Liver (tissue), 9 donors: ENCODE measurements around the gene ASTE1. TPM values are rescaled to one million over a fixed set of nuclear protein-coding genes. Genes with fewer than 3 reads are reported as not detected.

ENCODE experiments used
- DNase-seq: peaks from one replicate; pipeline ENCODE4 v3.0.0-alpha.2; 2017; ENCODE audit warnings: low spot score
- H3K27ac ChIP-seq, 2 donors: one replicate each; pipeline ENCODE4 v1.7.0; 2013; ENCODE audit warnings: inconsistent platforms in 2 of 2, low read length in 2 of 2, control low read depth in 1 of 2, low read depth in 1 of 2, mild to moderate bottlenecking in 1 of 2
- H3K27me3 ChIP-seq, 4 donors: one replicate each; pipeline versions ENCODE4 v1.6.1 to v1.7.0; 2013; ENCODE audit warnings: low read length in 3 of 4, inconsistent platforms in 1 of 4, mild to moderate bottlenecking in 1 of 4, moderate library complexity in 1 of 4; ENCODE audit not compliant: control insufficient read depth in 4 of 4, insufficient read depth in 4 of 4
- H3K36me3 ChIP-seq, 4 donors: one replicate each; pipeline versions ENCODE4 v1.6.1 to v1.7.0; 2013; ENCODE audit warnings: low read length in 3 of 4, mild to moderate bottlenecking in 3 of 4, low read depth in 1 of 4, moderate library complexity in 1 of 4; ENCODE audit not compliant: control insufficient read depth in 4 of 4, insufficient read depth in 3 of 4
- H3K4me1 ChIP-seq, 4 donors: one replicate each; pipeline versions ENCODE4 v1.6.1 to v1.7.0; 2013; ENCODE audit warnings: low read length in 3 of 4, mild to moderate bottlenecking in 3 of 4, moderate library complexity in 1 of 4; ENCODE audit not compliant: control insufficient read depth in 4 of 4, insufficient read depth in 4 of 4
- H3K4me3 ChIP-seq, 3 donors: one replicate each; pipeline versions ENCODE4 v1.6.1 to v1.7.0; 2013; ENCODE audit warnings: low read length in 3 of 3, control low read depth in 1 of 3, low read depth in 1 of 3, mild to moderate bottlenecking in 1 of 3
- H3K9ac ChIP-seq, 2 donors: one replicate each; pipeline ENCODE4 v1.7.0; 2013; ENCODE audit warnings: low read length in 2 of 2, mild to moderate bottlenecking in 2 of 2, moderate library complexity in 2 of 2, control low read depth in 1 of 2, low read depth in 1 of 2
- H3K9me3 ChIP-seq, 4 donors: one replicate each; pipeline versions ENCODE4 v1.6.1 to v1.7.0; 2013; ENCODE audit warnings: low read length in 3 of 4; ENCODE audit not compliant: control insufficient read depth in 4 of 4
- FOXA2 ChIP-seq: IDR thresholded peaks from 2 replicates; pipeline ENCODE4 v1.6.1; 2016; ENCODE audit warnings: antibody characterized with exemption
- GABPA ChIP-seq, 2 donors: IDR thresholded peaks in 1 of 2; conservative IDR thresholded peaks in 1 of 2; 2 replicates each; pipeline ENCODE4 v1.6.1; 2016; ENCODE audit warnings: antibody characterized with exemption in 2 of 2, mild to moderate bottlenecking in 1 of 2, moderate library complexity in 1 of 2
- HNF4A ChIP-seq, 2 donors: conservative IDR thresholded peaks; 2 replicates each; pipeline ENCODE4 v1.6.1; 2016; ENCODE audit warnings: antibody characterized with exemption in 2 of 2, mild to moderate bottlenecking in 2 of 2
- HNF4G ChIP-seq: IDR thresholded peaks from 2 replicates; pipeline ENCODE4 v1.6.1; 2016; ENCODE audit warnings: antibody characterized with exemption
- NR2F2 ChIP-seq: IDR thresholded peaks from 2 replicates; pipeline ENCODE4 v1.6.1; 2016; ENCODE audit warnings: antibody characterized with exemption
- RAD21 ChIP-seq, 2 donors: IDR thresholded peaks; 2 replicates each; pipeline ENCODE4 v1.6.1; 2016; ENCODE audit warnings: antibody characterized with exemption in 2 of 2, mild to moderate bottlenecking in 2 of 2
- RXRA ChIP-seq, 2 donors: IDR thresholded peaks; 2 replicates each; pipeline ENCODE4 v1.6.1; 2017 to 2018; ENCODE audit warnings: antibody characterized with exemption in 2 of 2, mild to moderate bottlenecking in 1 of 2
- SP1 ChIP-seq: IDR thresholded peaks from 2 replicates; pipeline ENCODE4 v1.6.1; 2018; ENCODE audit warnings: antibody characterized with exemption, mild to moderate bottlenecking
- TAF1 ChIP-seq: conservative IDR thresholded peaks from 2 replicates; pipeline ENCODE4 v1.6.1; 2016; ENCODE audit warnings: antibody characterized with exemption, mild to moderate bottlenecking
- YY1 ChIP-seq: IDR thresholded peaks from 2 replicates; pipeline ENCODE4 v1.6.1; 2016; ENCODE audit warnings: antibody characterized with exemption, mild to moderate bottlenecking
- WGBS: extraction: QIAGEN DNeasy Blood & Tissue Kit; methylation state at CpG from one replicate; pipeline ENCODE4 v1.1.7; 2013; 5-methylcytosine and 5-hydroxymethylcytosine counted together
- polyA plus RNA-seq, 2 donors: library from polyadenylated mRNA; stranded (reverse) in 1 of 2; unstranded in 1 of 2; fragments of 200-250 nt in 1 of 2; fragments of >200 nt in 1 of 2; fragmentation: Nextera tagmentation in 1 of 2; extraction: Ambion mirVana in 1 of 2; gene quantifications; one replicate each; pipeline versions ENCODE4 v1.2.1 to v1.2.3, GENCODE V29; 2013 to 2015
- total RNA-seq, 2 donors: library from RNA; depleted of rRNA; stranded (reverse); fragments of >200 nt; gene quantifications; one replicate each; pipeline ENCODE4 v1.2.3, GENCODE V29; 2014
- TF ChIP-seq, protein P1 (sequence below): fragments of 150-350 bp; IDR thresholded peaks from 2 replicates; pipeline ENCODE4 v1.5.1; 2017; ENCODE audit warnings: improper control_type of control experiment, low read depth, low read length; ENCODE audit not compliant: missing input control
- TF ChIP-seq, protein P2 (sequence below): IDR thresholded peaks from 2 replicates; pipeline ENCODE4 v1.6.1; 2016; ENCODE audit warnings: antibody characterized with exemption
- TF ChIP-seq, protein P3 (sequence below): IDR thresholded peaks from 2 replicates; pipeline ENCODE4 v1.6.1; 2016; ENCODE audit warnings: antibody characterized with exemption
- donor health status: healthy.
- donor health status: healthy.
- donor health status: healthy.
- donor health status: healthy.
- donor health status: healthy.

ASTE1 gene
- total and polyA plus RNA-seq, 4 donors: 2.6 to 6.0 (median 5.1) TPM

DNA sequence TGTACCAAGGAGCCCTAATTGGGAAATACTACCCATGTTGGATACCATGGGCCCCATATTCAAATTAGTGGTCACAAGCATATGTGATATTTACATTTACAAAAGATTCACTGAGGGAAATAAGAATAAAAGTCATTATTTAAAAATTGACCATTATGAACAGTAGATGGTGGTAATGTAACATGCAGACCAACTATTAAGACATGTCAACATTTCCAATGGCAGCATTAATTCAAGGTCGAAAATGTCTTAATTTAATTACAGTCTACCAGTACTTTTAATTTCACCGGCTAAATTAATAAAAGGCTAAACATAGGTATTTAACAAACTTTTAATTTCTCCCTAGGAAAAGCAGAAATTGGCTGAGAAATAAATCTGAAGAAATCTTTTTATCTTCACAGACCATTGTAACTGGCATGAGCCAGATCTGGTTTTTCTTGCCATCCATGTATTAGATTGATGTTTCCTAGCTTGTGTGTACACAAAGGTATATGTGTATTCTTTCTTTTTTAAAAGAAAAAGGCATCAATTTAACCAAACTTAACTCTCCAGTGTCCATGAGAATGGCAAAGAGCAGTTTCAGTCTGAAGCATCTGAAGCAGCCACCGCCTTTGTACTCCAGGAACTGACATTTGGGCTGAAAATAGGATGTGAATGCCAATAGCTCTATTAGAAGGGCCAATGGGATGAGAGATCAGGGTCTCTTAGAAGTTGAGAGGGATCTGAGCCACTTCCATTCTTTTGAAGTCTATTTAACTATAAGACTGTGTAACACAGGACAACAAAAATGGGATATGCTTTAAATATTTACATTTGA lies 26.6 kb upstream of the ASTE1 start:
- no peaks in the 10 kb centered on the region for H3K27me3 ChIP-seq
- no peaks in the 10 kb centered on the region for H3K36me3 ChIP-seq
- H3K27ac ChIP-seq: no peak overlapping the region
- peak; percentile 59 to 62 for TF ChIP-seq RAD21 (IDR thresholded peaks at IDR 0.05)
- TF ChIP-seq NR2F2: no peak
- H3K4me3 ChIP-seq: no peak overlapping the region
- 94% methylated on average over 3 of the region's 3 CpGs for WGBS
- H3K4me1 ChIP-seq: no peaks in the 10 kb centered on the region
- DNase-seq: no peak
- H3K9me3 ChIP-seq: no peaks in the 10 kb centered on the region
- no peak overlapping the region for H3K9ac ChIP-seq

DNA sequence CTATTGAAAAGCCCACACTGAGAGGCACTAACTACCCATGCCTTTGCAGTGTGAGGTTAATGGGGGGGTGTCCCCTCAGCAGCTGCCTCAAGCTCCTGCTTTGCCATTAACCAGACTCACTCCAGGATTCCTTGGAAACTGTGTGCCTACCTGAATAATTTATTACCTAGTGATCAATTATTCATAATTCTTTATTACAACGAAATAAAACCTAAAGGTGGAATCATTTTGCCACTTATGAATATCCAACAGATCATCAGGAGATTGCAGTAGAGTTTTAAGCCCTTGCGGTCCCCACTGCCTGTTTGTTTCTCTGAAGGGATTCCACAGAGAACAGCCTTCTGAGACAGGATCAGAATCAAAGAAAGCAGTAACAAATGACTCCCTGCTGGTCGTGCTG lies 23.4 kb upstream of the ASTE1 start:
- no peaks in the 10 kb centered on the region for H3K36me3 ChIP-seq
- H3K9ac ChIP-seq: no peak overlapping the region
- H3K27me3 ChIP-seq: no peaks in the 10 kb centered on the region
- no peak for TF ChIP-seq SP1
- TF ChIP-seq TAF1: no peak
- TF ChIP-seq HNF4G: no peak
- TF ChIP-seq HNF4A (conservative IDR thresholded peaks at IDR 0.05): no peak
- TF ChIP-seq, protein P1, sequence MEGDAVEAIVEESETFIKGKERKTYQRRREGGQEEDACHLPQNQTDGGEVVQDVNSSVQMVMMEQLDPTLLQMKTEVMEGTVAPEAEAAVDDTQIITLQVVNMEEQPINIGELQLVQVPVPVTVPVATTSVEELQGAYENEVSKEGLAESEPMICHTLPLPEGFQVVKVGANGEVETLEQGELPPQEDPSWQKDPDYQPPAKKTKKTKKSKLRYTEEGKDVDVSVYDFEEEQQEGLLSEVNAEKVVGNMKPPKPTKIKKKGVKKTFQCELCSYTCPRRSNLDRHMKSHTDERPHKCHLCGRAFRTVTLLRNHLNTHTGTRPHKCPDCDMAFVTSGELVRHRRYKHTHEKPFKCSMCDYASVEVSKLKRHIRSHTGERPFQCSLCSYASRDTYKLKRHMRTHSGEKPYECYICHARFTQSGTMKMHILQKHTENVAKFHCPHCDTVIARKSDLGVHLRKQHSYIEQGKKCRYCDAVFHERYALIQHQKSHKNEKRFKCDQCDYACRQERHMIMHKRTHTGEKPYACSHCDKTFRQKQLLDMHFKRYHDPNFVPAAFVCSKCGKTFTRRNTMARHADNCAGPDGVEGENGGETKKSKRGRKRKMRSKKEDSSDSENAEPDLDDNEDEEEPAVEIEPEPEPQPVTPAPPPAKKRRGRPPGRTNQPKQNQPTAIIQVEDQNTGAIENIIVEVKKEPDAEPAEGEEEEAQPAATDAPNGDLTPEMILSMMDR: no peak
- TF ChIP-seq, protein P2, sequence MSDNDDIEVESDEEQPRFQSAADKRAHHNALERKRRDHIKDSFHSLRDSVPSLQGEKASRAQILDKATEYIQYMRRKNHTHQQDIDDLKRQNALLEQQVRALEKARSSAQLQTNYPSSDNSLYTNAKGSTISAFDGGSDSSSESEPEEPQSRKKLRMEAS: no peak
- no peak for TF ChIP-seq FOXA2
- no peak for TF ChIP-seq NR2F2
- no peaks in the 10 kb centered on the region for H3K4me1 ChIP-seq
- H3K4me3 ChIP-seq: no peak overlapping the region
- H3K27ac ChIP-seq: no peak overlapping the region
- WGBS: 71% methylated on average over 3 of the region's 3 CpGs
- peaks cover 0 to 1% (median 0%) of the 10 kb centered on the region in 4 donors for H3K9me3 ChIP-seq
- no peak for DNase-seq

DNA sequence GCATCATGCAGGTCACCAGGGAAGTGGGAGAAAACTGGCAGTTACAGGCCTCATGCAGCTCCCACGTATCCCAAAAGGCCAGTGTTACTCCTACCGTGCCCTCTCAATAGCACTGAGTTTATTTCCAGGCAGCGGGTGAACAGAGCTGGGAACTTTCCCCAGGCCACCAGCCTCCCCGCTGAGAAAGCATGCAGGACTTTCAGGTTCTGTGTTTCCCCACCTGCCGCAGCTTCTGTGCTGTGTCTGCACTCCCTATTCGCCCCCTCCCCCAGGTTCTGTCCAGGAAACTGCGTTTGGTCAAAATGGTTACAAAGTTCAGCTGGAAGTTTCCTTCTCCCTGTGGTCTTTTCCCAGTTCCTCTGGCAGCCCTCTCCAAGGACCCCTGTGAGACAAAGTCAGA lies 21.4 kb upstream of the ASTE1 start:
- Histone ChIP-seq H3K4me1 (no peaks in the 10 kb centered on the region), H3K4me3 (no peak overlapping the region), H3K9ac (no peak overlapping the region), H3K9me3 (peaks cover 0 to 1% (median 0%) of the 10 kb centered on the region in 4 donors), H3K27me3 (no peaks in the 10 kb centered on the region), H3K27ac (no peak overlapping the region), H3K36me3 (no peaks in the 10 kb centered on the region)
- no peak for DNase-seq
- TF ChIP-seq RXRA (IDR thresholded peaks at IDR 0.05) (no peak), SP1 (no peak), YY1 (no peak), FOXA2 (no peak), GABPA (IDR thresholded peaks at IDR 0.05 in 1 of 2, conservative IDR thresholded peaks at IDR 0.05 in 1 of 2) (no peak), RAD21 (IDR thresholded peaks at IDR 0.05) (no peak)
- TF ChIP-seq, protein P3, sequence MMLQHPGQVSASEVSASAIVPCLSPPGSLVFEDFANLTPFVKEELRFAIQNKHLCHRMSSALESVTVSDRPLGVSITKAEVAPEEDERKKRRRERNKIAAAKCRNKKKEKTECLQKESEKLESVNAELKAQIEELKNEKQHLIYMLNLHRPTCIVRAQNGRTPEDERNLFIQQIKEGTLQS: no peak
- WGBS: 81% methylated on average over 7 of the region's 7 CpGs
